HUDEP-2 (cell line): ENCODE data around the gene BCL7C.
"Not testable (repeated sequence)": the region's sequence is repeated elsewhere in the genome, so short reads cannot be mapped to it uniquely, and the experiment has no call there.

Experiments
- DNase-seq, 76 experiments: peaks; one replicate each; lab custom pipeline; 2025; ENCODE audit not compliant: unreplicated experiment in 76 of 76; lab: John Stamatoyannopoulos, UW

The BCL7C gene

GRCh38 chr16:30896261-30896888 is 2.5 kb upstream of the BCL7C start, which contains the start of gene CTF1:
Gene CTF1, plus strand, starts transcription at chr16:30896614. Its CDS starts 30 bp downstream, at chr16:30896644.
- no peak for DNase-seq

GRCh38 chr16:30895627-30896260 is 1.9 kb upstream of the BCL7C start:
- peak in 16 of 76 experiments; percentile 5 to 41 (median 23) for DNase-seq

- peak in 34 of 76 experiments; percentile 8 to 71 (median 28) for DNase-seq
Observed at GRCh38 chr16:30894540-30895368, 877 bp upstream of the BCL7C start.

GRCh38 chr16:30893417-30893743 is 497 bp downstream of the BCL7C start:
- no peak for DNase-seq

- no peak for DNase-seq
Observed at GRCh38 chr16:30892670-30893416, 1.0 kb downstream of the BCL7C start.

GRCh38 chr16:30891043-30891823 is 2.6 kb downstream of the BCL7C start:
- not testable (repeated sequence) for DNase-seq

- no peak for DNase-seq
Observed at GRCh38 chr16:30889721-30890120, 4.2 kb downstream of the BCL7C start.

GRCh38 chr16:30888856-30889499 is 4.9 kb downstream of the BCL7C start:
- no peak for DNase-seq

GRCh38 chr16:30887927-30888326 is 6.0 kb downstream of the BCL7C start:
- DNase-seq = no peak

- DNase-seq = no peak
Observed at GRCh38 chr16:30886145-30886544, 7.7 kb downstream of the BCL7C start.

- no peak for DNase-seq
Observed at GRCh38 chr16:30885196-30885595, 8.7 kb downstream of the BCL7C start.

GRCh38 chr16:30884760-30885159 is 9.1 kb downstream of the BCL7C start:
- DNase-seq = no peak

GRCh38 chr16:30882429-30883310 is 11.2 kb downstream of the BCL7C start:
- DNase-seq = no peak

- DNase-seq = no peak
Observed at GRCh38 chr16:30876867-30877266, 17.0 kb downstream of the BCL7C start.

GRCh38 chr16:30875871-30876801 is 17.7 kb downstream of the BCL7C start:
- DNase-seq = peak in 35 of 76 experiments; percentile 4 to 72 (median 33)

GRCh38 chr16:30874821-30875717 is 18.8 kb downstream of the BCL7C start:
- DNase-seq = peak in 71 of 76 experiments; percentile 13 to 87 (median 77)
